Activated CD8-positive, alpha-beta T cell treated with anti-CD3 and anti-CD28 coated beads for 36 hours (primary cell): ENCODE data around the gene UBE3C. TPM values are rescaled to one million over a fixed set of nuclear protein-coding genes. Genes with fewer than 3 reads are reported as not detected.

Experiments used
- ATAC-seq: fragments of 200-7000 bp; cut with Tn5 transposase; one replicate; pipeline ENCODE4 v1.10.0; 2021; ENCODE audit warnings: mild to moderate bottlenecking, moderate library complexity
- CTCF ChIA-PET: fragments of 350-600 bp; sonication (Branson Sonifier 250); formaldehyde crosslinking; loops from one replicate; lab custom pipeline; 2021; ENCODE audit warnings: antibody characterized with exemption; lab: Charles Lee
- POLR2A ChIA-PET: fragments of 350-600 bp; sonication (Branson Sonifier 250); formaldehyde crosslinking; loops from one replicate; lab custom pipeline; 2021; ENCODE audit warnings: antibody characterized with exemption; lab: Charles Lee
- DNase-seq: peaks from one replicate; pipeline ENCODE4 v3.0.0-alpha.2; 2020
- H3K27ac Mint-ChIP-seq: one replicate; pipeline ENCODE4 v1.8.0; 2021; ENCODE audit warnings: mild to moderate bottlenecking, mixed read lengths
- H3K27me3 Mint-ChIP-seq: one replicate; pipeline ENCODE4 v1.8.0; 2021; ENCODE audit warnings: mixed read lengths
- H3K36me3 Mint-ChIP-seq: one replicate; pipeline ENCODE4 v1.8.0; 2021; ENCODE audit warnings: low read depth, mixed read lengths
- H3K4me1 Mint-ChIP-seq: one replicate; pipeline ENCODE4 v1.8.0; 2021; ENCODE audit warnings: low read depth, mixed read lengths
- H3K4me3 Mint-ChIP-seq: one replicate; pipeline ENCODE4 v1.8.0; 2021; ENCODE audit warnings: mild to moderate bottlenecking, moderate library complexity, mixed read lengths
- H3K9me3 Mint-ChIP-seq: one replicate; pipeline ENCODE4 v1.8.0; 2021; ENCODE audit warnings: mixed read lengths
- intact Hi-C: fragments of 100-400 bp; cut with micrococcal nuclease; formaldehyde crosslinking; loops from one replicate; pipeline ENCODE4 v1.10.0; 2022
- total RNA-seq, 2 experiments: library from RNA; stranded (reverse); gene quantifications; one replicate each; pipeline ENCODE4 v1.2.3, GENCODE V29; 2021
- TF ChIP-seq, protein P1 (sequence below): fragments of 200-600 bp; IDR thresholded peaks from one replicate; pipeline ENCODE4 v1.8.0; 2022; ENCODE audit warnings: antibody characterized with exemption, mild to moderate bottlenecking

The UBE3C gene
- total RNA-seq, 2 experiments from 2014 or later = 59.0 to 59.6 TPM

DNA sequence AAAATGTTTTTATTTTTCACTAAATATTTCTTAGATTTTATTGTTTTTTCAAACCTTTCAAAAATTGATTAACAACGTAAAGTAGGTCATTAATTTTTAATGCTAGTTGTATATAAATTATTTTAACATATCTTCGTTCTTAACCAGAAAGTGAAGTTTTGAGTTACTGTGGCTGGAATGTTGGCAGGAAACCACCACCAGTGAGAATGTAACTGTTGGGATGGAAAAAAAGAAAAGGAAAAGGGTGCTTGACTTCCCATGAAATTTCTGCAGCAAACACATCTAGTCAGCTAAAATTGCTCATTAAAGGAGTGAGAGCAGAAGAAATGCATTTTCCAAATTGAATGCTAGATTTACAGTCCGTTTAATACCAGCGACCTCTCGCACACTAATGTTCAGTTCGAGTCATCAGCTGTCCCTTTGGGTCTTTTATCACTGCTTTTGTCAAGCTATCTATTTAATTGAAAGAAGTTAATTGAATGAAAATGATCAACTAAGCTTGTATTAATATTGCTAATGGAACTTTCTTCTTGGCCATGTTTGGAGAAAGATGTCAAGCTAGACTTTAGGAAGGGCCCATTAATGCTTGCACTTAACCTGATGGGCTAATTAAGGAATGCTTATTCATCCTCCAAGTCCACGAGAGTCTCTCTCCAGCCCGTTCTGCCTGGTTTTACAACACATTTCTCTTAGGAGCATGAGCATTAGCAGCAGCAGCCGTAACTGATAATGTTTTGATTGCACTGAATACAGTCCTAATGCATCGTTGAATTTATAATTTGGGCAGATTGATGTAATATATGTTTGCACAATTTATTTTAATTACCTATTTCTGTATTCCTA is 70.1 kb downstream of the UBE3C start:
- no peaks in the 10 kb centered on the region for H3K9me3 Mint-ChIP-seq
- DNase-seq (no peak), ATAC-seq (no peak)
- peaks cover 32% of the 10 kb centered on the region for H3K36me3 Mint-ChIP-seq
- H3K4me1 Mint-ChIP-seq = no peaks in the 10 kb centered on the region
- POLR2A ChIA-PET = no interaction called here
- intact Hi-C loops = no loop called here
- H3K27me3 Mint-ChIP-seq = no peaks in the 10 kb centered on the region
- TF ChIP-seq, protein P1, sequence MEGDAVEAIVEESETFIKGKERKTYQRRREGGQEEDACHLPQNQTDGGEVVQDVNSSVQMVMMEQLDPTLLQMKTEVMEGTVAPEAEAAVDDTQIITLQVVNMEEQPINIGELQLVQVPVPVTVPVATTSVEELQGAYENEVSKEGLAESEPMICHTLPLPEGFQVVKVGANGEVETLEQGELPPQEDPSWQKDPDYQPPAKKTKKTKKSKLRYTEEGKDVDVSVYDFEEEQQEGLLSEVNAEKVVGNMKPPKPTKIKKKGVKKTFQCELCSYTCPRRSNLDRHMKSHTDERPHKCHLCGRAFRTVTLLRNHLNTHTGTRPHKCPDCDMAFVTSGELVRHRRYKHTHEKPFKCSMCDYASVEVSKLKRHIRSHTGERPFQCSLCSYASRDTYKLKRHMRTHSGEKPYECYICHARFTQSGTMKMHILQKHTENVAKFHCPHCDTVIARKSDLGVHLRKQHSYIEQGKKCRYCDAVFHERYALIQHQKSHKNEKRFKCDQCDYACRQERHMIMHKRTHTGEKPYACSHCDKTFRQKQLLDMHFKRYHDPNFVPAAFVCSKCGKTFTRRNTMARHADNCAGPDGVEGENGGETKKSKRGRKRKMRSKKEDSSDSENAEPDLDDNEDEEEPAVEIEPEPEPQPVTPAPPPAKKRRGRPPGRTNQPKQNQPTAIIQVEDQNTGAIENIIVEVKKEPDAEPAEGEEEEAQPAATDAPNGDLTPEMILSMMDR = no peak
- no peak overlapping the region for H3K27ac Mint-ChIP-seq
- CTCF ChIA-PET = interaction anchor here (1.1 to 1.3 kb wide), 3 partner anchors 17 to 65 kb away, joined by 3 to 6 read pairs (median 3); no protein-coding TSS in a partner anchor
- no peak overlapping the region for H3K4me3 Mint-ChIP-seq

DNA sequence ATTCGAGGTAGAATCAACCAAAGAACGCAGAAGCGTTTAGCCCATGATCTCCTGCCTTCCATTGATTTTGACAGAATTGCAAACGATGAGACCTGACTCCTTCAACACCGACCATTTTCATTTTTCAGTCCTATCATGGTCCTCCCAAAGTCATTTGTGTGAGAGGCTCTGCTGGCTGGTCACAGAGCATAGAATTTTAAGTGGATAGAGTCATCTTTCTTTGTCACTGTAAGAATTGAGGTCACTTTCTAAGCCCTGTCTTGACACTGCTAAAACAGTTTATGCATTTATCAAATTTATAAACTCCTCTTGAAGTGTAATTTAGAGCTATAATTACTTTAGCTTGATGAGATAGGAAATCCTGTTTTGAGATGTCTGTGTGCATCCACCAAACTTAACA is 72.0 kb downstream of the UBE3C start:
- peaks cover 30% of the 10 kb centered on the region for H3K36me3 Mint-ChIP-seq
- H3K9me3 Mint-ChIP-seq = no peaks in the 10 kb centered on the region
- TF ChIP-seq, protein P1 = no peak
- H3K27me3 Mint-ChIP-seq = no peaks in the 10 kb centered on the region
- intact Hi-C loops = no loop called here
- ChIA-PET CTCF (interaction anchor here (0.9 to 1.7 kb wide), 4 partner anchors 12 to 40 kb away, joined by 3 to 9 read pairs (median 3); no protein-coding TSS in a partner anchor), POLR2A (interaction anchor here (2.1 kb wide), 1 partner anchor 14 kb away, joined by 5 read pairs; no protein-coding TSS in a partner anchor)
- no peak overlapping the region for H3K4me3 Mint-ChIP-seq
- ATAC-seq (no peak), DNase-seq (no peak)
- H3K4me1 Mint-ChIP-seq = no peaks in the 10 kb centered on the region
- no peak overlapping the region for H3K27ac Mint-ChIP-seq

DNA sequence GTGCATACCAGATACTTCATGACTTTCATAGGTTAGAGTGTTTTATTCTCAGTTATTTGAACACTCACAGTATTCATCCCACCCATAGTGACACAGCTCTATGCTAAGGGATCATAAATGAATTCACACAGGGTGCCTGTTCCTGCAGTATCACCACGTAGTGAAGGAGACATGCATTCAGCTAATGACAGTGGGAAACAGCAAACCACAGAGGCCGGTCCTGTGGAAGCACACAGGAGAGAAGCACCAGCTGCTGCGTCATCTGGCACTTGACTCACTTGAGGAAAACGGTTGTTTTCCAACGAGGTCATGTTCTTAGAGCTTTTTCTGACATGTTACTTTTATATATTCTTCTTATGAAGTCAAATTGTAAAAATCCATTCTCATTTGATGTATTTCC is 73.0 kb downstream of the UBE3C start:
- Mint-ChIP-seq H3K36me3 (peaks cover 32% of the 10 kb centered on the region), H3K27ac (peak overlapping the region; percentile 30), H3K9me3 (no peaks in the 10 kb centered on the region), H3K27me3 (no peaks in the 10 kb centered on the region), H3K4me3 (no peak overlapping the region), H3K4me1 (no peaks in the 10 kb centered on the region)
- ChIA-PET CTCF (interaction anchor here (0.9 to 1.8 kb wide), 3 partner anchors 11 to 62 kb away, joined by 3 to 4 read pairs (median 3); no protein-coding TSS in a partner anchor), POLR2A (interaction anchor here (0.6 to 2.1 kb wide), 2 partner anchors 13 to 1448 kb away, joined by 3 to 5 read pairs; no protein-coding TSS in a partner anchor)
- intact Hi-C loops = no loop called here
- no peak for DNase-seq
- ATAC-seq = no peak
- TF ChIP-seq, protein P1 = no peak

DNA sequence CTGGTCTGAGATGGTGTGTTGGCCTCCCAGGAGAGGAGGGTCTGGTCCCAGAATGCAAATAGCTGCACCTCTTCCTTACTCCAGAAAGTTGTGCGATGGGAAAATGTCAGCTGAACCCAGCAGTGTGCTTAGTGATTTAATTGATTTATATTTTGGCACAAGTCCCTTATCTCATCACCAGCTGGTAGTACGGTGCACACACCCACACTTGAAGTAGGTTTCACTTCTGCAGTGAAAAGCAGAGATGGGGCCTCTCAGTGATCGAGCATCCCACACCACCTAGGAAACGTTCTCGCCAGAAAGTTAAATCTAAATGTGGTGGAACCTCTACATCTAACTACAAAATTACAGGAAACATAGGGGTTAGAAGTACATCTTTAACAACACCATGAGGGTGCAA is 80.4 kb downstream of the UBE3C start:
- DNase-seq (no peak), ATAC-seq (no peak)
- Mint-ChIP-seq H3K36me3 (peaks cover 35% of the 10 kb centered on the region), H3K27ac (no peak overlapping the region), H3K27me3 (no peaks in the 10 kb centered on the region), H3K4me1 (peaks cover 6% of the 10 kb centered on the region), H3K9me3 (no peaks in the 10 kb centered on the region), H3K4me3 (no peak overlapping the region)
- ChIA-PET POLR2A (no interaction called here), CTCF (no interaction called here)
- TF ChIP-seq, protein P1 = no peak
- intact Hi-C loops = no loop called here
